HG02884 (cell line): ENCODE measurements around the gene MEAK7.
A peak's percentile ranks its signal among the peaks of the same experiment; 100 is the strongest.

Experiments used
- ATAC-seq: cut with Tn5 transposase; IDR thresholded peaks from one replicate; pipeline ENCODE4 v1.9.1; 2021; ENCODE audit warnings: mild to moderate bottlenecking, moderate library complexity; ENCODE audit not compliant: unreplicated experiment

MEAK7 gene, protein sequence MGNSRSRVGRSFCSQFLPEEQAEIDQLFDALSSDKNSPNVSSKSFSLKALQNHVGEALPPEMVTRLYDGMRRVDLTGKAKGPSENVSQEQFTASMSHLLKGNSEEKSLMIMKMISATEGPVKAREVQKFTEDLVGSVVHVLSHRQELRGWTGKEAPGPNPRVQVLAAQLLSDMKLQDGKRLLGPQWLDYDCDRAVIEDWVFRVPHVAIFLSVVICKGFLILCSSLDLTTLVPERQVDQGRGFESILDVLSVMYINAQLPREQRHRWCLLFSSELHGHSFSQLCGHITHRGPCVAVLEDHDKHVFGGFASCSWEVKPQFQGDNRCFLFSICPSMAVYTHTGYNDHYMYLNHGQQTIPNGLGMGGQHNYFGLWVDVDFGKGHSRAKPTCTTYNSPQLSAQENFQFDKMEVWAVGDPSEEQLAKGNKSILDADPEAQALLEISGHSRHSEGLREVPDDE

DNA sequence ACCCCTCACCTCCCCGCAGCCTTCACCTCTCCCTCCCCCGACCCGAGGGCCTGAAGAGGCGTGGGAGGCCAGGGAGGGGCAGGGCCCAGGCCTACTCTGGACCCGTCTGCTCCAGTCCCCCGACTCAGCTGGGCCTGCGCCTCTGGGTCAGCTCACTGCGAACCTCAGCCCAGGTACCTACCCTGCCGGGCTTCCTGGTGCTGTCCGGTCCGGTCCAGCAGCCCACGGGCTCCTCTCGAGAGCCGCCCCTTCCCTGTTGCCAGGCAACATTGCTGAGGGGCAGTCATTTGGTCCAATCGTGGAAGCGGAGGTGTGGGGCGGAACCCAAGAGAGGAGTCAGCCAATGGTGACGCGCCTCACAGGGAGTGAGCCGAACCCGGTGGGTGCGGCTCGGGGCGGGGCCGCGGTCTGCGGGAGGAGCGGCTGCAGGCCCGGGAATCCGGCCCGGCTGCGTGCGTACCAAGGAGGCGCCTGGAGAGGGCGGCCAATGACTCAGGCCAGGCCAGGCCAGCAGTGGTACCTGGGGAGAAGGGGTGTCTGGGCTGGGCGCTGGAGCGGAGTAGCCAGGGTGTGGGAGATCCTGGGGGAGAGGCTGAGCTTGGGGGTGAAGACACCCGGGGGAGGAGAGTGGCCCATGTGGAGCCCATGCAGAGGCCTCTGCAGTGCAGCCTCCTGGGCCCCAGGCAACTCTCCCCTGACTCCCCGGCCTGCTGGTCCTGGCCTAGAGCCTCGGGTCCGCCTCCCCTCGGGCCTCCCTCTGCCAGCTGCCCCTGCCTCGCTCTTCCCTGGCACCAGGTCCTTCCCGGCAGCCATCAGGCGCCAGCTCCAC lies at the start of gene MEAK7:
MEAK7 (minus strand) TSS at position 240 of the 829 bp plus-strand sequence. CDS start 6,573 bp downstream, outside the sequence.
- ATAC-seq, result peak; percentile 94

DNA sequence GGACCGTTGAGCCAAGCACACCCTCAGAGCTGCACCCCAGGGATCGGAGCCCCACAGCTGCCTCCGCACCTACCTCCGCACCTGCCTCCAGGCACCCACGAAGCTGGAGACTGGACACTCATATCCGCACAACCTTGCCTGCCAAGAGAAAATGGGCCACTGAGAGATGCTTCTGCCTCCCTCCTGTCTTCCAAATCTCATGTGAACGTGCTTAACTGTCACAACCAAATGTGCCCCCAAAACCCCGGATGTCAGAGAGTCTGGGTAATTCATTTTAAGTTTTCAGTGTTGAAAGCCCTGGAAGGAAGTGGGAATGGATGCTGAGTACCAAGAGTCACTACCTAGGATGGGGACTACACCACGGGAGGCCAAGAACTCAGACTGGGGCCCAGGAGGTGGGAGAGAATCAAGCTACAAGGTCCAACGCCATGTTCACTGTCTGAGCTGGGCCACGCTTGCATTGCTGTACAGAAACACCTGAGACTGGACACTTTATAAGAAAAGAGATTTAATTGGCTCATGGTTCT lies 49.5 kb upstream of the MEAK7 start:
- no peak for ATAC-seq

DNA sequence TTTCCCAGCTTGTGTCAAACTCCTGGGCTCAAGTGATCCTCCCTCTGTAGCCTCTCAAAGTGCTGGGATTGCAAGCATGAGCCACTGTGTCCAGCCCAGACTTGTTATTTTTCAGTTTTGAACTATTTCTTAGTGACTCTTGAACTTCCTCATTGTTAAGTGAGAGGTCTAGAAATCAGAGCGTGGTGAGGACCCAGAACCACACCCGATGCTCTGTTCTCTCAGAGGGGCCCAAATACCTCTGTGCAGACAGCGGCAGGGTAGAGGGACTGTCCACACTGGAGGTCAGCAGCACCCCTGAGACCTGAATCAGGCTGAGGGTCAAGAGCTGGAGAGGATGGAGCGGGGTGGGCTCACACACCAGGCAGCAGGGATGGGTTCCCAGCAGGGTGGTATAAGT lies 47.7 kb upstream of the MEAK7 start:
- ATAC-seq, result no peak

DNA sequence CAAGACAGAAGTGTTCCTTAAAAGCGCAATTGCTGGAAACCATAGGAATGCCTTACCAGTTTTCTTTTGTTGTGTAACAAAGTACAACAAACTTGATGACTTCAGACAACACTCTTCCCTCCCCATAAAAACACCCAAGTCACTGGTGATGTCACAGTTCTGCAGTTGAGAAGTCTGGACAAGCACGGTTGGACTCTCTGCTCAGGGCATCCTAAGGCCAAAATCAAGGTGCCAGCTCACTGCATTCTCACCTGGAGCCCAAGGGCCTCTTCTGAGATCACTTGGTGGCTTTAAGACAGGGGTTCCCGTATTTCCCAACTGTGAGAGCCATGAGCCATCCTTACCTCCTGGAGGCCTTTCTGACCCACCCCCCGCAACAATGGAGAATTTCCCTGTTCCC lies 45.6 kb upstream of the MEAK7 start:
- no peak for ATAC-seq

DNA sequence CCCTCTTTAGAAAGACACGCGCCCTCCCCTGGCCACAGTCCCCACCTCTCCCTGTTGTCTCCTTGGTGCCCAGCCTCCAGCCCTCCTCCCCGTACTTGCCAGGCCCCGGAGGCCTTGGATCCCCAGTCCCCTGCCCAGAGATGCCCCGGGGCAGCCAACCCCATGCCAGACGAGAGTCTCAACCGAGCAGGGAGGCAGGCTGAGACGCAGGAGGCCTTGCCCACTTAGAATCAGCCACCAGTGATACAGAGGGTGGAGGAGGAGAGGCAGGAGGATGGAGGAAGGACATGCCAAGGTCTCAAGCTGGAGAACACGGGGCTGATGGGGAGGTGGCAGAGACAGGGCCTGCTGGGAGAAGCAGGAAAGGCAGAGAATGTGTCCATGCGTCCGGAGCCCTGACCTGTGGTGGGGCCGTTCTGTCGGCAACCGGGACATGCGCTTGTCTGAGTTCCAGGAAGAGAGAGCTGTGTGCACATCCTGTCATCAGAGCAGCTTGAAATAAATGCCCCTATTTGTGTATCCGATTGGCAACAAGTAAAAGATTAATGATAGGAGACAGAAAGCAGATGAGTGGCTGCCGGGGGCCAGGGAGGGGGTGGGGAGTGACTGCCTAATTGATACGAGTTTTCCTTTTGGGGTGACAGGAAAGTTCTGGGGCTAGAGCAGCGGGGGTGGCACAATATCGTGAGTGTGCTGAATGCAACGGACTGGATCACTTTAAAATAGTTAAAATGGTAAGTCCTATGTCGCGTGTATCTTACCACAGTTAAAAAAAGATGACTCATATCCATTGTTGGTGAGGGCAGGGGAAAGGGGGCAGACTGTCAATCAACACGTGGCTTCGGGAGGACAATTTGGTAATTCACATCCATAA lies 44.7 kb upstream of the MEAK7 start:
- ATAC-seq, result no peak

DNA sequence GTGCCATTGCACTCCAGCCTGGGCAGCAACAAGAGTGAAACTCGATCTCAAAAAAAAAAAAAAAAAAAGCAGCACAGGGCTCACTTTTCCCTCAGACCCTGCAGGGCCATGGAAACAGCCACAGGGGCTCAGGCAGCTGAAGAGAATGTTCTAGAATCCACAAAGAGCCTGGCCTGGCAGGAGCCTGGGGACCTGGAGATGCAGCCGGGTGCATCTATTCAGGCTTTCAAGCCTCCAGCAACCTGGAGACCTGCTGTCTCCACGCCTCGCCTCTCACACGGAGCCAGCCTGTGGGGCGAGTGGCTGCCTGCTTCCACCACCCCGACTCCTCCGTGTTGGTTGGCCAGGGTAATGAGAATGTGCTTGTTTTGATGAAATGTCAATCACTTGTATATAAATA lies 44.0 kb upstream of the MEAK7 start:
- ATAC-seq, result no peak

DNA sequence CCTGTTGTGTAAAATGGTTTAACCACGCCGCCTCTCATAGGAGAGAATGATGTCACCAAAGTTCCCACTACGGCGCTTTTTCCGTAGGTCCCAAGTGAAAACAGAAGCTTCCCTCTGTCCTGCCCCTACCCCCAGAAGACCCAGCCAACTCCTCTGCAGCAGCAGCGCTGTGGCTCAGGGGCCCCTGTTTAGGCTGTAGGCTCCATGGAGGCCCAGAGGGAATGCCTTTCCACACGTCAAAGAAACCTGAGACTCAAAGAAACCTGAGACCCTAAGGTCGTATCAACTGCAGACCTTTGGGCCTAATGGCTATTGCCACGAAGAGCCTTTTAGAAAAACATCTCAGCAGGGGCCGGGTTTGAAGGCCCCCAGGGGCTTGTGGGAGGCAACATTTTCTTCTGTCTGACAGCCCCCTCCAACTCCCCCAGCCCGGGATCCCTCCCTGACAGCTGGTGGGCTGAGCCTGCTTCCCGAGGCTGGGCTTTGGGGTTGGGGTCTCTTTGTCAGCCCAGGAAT lies 43.1 kb upstream of the MEAK7 start:
- ATAC-seq, result no peak

DNA sequence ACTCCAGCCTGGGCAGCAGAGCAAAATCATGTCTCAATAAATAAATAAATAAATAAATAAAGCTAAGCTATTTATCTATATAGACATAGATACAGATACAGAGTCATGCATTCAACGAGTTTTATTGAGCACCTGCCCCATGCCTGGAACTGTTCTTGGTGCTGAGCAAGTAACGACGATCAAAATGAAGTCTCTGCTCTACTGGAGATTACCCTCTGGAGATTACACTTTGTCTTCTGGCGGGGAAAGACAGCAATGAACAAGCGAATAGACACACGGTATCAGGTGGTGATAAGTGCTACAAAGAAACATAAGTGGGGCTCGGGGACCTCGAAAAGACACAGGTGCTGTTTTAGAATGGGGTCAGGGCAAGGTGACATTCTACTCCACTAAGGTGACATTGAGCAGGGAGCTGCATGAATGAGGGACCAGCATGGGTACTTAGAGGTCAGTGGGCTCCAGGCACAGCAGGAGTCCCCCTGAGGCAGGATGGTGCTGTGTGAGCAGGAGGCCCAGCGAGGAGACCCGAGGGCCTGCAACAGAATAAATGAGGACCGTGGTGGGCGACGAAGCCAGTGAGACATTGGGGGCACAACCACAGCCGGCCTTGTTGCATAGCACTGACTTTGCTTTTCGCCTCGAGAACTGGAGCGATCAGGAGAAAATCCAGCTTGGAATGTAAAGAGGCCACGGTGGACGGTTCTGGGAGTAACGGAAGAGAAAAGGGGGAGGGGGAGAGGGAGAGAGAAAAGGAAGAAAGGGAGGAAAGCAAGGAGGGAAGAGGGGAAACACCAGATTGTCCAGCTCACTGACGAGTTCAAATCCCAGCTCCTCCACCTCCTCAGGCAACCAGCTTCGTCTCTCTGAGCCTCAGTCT lies 42.4 kb upstream of the MEAK7 start:
- ATAC-seq, result no peak

DNA sequence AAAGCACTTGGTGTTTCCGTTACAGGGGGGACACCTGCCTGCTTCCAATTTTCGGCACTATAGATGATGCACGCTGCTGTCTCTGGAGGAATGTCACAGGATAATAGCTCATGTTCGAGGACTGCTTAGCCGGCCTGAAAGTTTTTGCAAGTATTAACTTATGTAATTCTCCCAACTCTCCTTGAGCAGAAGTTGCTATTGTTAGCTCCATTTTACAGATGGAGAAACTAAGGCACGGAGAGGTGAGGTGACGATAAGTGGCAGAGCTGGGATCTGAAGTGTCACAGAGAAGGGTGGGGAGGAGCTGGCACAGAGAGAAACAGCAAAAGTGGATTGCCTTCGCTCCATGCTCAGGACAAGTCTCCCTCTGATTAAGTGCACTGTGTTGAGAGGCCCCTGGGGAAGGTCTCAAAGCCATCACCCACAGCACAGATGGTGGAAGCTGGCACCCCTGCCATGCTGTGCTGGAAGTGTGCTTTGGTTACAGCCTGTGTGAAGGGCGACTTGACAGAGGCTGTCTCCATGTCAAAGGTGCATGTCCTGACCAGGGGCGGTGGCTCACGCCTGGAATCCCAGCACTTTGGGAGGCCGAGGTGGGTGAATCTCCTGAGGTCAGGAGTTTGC lies 40.8 kb upstream of the MEAK7 start:
- ATAC-seq, result no peak

DNA sequence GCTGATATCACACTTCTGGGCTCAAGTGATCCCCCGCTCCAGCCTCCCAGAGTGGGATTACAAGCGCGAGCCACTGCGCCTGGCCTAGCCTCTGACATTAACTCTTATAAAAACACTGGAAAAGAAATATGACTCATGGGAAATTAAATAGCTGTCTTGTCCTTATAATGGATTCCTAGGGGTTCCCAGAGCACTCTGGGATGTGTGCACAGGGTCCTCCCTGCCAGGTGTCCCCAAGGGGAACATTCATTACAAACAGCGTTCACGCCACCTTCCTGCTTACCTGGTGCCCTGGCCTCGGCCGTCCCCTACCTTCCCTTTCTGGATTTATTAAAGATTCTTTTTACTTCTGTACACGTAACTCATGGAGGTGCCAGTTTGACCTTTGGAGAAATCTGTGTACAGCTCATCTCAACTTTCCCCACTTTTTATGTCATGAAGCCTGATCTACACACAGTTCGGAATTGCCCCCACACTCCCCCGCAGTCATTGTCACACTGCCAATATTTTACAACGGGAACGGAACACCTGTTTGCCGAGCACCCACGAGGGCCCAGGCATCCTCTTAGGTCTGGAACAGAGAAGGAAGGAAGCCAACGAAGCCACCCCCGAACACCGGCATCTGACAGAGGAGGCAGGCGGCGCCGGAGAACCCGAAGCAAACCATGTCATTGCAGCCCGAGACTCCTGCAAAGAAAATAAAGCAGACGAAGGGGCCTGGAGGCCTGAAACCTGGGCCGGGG lies 39.7 kb upstream of the MEAK7 start:
- ATAC-seq, result no peak

DNA sequence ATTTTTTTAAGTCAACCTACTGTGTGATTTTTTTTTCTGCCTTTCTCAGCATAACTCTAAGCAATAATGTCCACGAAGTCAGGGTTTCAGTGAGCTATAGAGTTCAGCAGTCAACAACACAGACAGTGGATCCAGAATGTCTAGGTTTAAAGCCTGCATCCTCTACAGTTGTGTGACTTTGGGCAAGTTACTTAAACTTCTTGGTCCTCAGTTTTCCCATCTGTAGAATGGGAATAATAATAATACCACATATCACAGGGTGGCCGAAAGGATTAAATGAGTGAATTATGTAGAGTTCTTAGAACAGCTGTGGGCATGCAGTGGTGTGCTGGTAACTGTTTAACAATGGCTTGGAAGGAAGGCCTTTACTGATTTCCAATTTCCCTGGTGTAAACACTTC lies 38.8 kb upstream of the MEAK7 start:
- ATAC-seq, result no peak

DNA sequence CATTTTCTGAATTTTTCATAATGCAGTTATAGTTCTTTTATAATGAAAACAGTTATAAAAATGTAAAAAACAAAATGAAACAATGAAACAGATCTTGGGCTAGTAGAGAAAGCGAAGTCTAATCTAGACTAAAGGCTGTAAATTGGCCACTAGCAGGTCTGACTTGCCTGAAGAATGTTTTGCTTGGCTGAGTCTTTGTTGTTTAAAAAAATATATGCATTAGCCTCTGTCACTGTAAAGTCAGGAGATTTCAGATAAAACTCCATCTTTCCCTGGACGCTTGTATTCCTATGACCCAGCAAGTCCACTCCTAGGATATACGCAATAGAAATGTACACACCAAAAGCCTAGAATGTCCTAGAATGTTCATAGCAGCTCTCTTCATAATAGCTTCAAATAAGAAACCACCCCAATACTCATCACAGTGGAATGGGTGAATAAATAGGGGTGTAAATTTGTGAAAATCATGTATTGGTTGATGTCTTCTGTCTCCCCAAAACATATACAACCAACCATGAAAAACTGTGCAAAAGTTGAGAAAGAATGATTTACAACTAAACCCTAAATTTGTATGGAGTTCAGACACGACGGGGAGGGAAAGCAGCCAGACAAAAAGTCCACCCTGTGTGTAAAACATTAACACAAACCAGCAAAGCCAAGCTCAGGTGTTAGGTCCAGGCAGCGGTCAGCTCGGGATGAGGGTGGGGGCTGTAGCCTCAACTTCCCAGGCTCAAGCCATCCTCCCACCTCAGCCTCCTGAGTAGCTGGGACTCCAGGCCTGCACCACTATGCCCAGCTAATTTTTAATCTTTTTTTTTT lies 37.7 kb upstream of the MEAK7 start:
- ATAC-seq, result no peak

DNA sequence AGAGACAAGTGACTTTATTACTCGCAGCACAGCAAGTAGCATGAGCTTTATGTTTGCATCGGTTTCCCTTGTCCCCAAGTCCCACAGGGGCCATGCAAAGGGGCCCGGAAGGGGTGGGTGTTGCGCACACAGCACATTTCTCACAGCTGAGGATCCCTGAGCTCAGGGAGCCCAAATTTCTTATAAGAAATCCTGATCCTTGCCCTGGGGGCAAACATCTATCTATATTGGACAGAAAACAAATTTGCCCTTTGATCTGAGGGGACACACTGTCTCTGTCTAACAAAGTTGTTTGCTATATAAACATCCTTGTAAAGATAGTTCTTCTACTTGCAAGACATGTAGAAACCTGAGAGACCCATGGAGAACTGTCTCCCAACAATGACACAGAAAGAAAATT lies 35.7 kb upstream of the MEAK7 start:
- no peak for ATAC-seq

DNA sequence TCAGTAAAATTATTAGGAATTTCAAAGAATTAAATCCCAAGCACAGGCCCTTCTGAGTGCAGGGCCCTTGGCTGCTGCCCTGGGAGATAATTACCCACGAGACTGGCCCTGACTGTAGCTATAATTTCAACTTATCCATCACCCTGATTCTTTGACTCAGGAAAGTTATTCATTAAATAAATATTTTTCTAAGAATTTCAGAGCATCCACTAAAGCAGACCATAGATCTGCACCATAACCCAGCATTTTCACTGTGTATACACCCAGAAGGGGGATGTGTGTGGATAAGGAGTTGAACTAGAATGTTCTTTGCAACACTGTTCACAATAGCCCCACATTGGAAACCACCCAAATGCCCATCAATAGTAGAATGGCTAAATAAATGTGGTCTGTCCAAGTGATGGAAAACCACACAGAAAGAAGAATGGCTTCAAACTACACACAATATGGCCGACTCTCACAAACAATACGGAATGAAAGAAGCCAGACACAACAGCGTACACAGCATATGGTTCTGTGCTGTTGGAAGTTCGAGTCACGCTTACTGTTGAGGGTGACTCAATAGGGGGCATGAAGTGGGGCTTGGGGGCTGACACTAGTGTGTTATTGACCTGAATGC lies 33.9 kb upstream of the MEAK7 start:
- ATAC-seq, result no peak

DNA sequence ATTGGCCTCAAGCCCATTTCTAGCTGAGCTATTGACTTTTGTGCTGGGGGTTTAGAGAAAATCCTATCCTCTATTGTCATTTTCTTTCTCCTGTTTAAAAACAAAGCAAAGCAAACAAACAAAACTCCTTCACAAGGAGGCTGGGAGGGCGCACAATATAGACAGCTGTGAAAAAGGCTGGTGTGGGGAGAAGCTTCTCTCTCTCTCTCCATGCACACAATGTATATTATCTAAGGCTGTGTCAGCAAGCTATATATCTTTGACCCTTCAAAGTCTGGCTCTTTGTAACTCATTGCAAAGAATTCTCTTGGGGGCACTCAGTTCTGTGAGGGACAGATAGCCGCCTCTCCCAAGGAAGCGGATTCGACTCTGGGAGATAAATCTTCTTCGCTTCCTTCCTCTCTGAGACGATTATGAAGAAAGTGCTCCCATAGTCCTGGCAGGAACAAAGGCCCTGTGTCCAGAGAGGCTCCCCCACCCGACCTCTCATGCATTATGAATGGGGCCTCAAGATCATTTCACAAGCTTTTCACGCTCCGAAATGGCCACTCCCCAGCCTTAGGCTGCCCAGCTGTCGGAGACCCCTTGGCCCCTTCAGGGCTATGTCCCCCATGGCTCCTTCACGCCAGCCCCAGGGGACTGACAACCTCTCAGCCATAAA lies 33.2 kb upstream of the MEAK7 start:
- no peak for ATAC-seq

DNA sequence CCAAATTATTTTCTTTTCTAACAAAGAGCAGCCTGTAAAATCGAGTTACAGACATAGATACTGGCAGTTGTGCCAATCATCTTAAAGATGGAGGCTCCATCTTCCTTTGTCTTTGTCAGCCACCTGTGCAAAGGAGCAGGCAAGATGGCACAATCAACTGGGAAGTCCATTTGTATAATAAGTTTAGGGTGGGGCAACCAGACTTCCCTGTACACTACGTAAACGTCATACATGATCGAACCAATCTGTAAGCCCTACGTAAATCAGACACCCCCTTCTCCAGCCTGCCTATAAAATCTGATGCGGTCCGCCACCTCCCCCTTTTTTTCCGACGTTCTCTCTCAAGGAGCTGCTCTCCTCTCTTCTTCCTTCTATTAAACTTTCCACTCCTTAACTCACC lies 31.4 kb upstream of the MEAK7 start:
- ATAC-seq, result no peak

DNA sequence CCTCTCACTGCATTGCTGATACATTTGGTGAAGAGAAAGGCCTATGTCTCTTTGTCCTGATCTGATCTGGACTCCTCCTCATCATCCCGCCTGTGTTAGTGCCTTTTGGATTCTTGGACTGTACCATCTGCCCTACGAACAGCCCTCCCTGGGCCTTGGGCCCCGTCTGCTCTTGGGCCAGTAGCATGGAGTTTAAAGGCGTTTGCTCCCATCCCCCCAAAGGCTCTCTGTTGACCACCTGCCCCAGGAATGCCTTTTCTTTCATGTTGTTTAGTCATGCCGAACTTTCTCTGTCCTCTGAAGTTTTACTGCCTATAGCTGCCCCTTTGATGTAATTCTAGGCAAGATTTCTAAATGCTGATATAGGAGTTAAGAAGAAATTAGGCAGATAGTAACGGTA lies 30.9 kb upstream of the MEAK7 start:
- no peak for ATAC-seq
